DMS114 treated with DMSO at 0.1 percent for 48 hours (cell line): ENCODE measurements around the gene CP.
"Not testable (repeated sequence)": the region's sequence is repeated elsewhere in the genome, so short reads cannot be mapped to it uniquely, and the experiment has no call there.

Experiments used
- DNase-seq: peaks from one replicate; lab custom pipeline; 2025; ENCODE audit not compliant: unreplicated experiment; lab: John Stamatoyannopoulos, UW

The CP gene

DNA sequence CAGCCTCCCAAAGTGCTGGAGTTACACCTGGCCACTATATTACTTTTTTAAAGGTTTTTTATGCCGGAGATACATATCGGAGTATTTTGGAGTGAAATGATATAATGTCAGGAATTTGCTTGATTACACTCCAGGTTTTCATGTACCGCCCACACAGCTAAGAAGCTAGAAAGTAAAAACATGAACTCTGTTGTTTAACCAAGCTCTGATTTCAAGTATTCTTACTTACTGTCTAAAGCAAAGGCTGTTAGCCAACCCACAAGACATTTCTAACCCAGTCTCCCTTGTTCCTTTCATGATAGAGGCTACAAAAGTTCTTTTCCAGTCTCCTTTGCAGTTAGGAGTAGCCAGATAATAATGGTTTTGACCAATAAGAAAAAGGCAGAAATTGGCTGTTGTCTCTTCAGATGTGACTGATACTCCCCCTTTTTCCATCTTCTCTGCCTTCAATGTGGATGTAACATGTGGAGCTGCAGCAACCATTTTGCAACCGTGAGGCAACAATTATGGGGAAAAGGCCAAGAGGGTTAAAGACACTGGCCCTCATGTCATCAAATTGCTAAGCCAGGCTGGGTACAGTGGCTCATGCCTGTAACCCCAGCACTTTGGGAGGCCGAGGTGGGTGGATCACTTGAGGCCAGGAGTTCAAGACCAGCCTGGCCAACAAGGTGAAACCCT is 6.1 kb upstream of the CP start:
- DNase-seq = no peak

GRCh38 chr3:149226776-149227175 is 5.1 kb upstream of the CP start:
- DNase-seq = no peak

- no peak for DNase-seq
Measured at GRCh38 chr3:149224736-149225594, 3.3 kb upstream of the CP start.

- no peak for DNase-seq
Measured at GRCh38 chr3:149223461-149223820, 1.8 kb upstream of the CP start.

GRCh38 chr3:149219380-149220121 is 2.1 kb downstream of the CP start:
- not testable (repeated sequence) for DNase-seq

- DNase-seq = no peak
Measured at GRCh38 chr3:149217347-149217746, 4.3 kb downstream of the CP start.

DNA sequence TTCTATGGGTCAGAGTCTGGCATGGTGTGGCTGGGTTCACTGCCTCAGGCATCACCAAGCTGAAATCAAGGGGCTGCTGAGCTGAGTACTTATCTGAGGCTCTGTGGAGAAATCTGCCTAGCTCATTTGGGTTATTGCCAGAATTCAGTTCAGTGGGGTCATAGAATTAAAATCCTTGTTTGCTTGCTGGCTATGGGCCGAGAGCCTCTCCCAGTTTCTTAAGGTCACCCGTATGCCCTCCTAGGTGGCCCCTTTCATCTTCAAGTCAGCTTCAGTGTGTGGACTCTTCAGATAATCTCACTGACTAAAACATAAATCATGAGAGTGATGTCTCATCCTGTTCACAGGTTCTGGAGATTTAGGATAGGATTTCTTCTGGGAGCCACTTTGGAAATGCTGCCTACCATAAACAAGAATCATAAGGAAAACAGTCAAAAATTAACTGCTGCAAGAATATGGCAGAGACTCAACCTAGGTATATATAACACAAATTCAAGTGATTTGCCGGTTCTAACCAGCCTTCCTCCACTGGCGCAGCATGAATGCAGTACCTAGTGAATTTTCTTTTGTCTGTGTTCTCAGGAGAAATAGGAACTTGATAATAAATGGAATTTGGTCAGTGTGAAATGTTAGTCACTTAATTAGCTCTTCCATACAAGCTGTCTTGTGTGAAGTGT is 5.3 kb downstream of the CP start:
- no peak for DNase-seq

DNA sequence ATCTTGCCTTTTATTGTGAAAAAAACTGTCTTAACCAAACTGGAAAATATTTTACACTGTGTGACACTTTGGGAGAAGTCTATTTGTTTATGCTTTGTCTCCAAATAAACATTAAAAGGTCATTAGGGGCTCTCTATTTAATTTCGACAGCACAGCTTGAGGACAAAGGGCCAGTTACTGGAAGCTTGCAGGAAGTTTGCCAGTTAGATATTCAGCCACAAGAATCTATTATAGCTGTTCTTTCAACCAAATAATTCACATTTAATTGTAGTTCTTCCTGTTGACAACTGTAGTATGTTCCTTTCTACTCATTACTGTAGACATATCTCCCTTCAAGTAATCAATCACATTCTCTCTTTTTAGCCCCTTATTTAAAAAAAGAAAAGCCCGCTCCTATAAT is 6.1 kb downstream of the CP start:
- DNase-seq = no peak

GRCh38 chr3:149214702-149215101 is 6.9 kb downstream of the CP start:
- DNase-seq = no peak

- no peak for DNase-seq
Measured at GRCh38 chr3:149212386-149212785, 9.2 kb downstream of the CP start.

DNA sequence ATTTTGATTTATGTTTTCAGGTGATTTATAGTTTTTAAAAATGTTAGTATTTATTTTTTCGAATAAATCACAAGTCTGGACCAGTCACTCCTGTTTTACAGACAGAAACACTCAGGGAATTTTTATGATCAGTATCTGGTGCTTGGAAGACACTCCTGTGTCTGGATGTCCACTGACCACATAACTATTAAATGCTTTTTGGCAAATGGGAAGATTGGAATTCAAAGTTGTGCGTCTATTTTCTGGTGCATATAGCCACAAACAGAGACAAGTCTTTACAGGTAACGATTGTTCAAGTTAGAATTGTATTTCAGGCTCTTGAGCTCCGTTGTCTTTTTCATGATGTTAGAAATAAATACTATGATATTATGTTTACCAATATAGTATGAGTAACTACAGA is 12.2 kb downstream of the CP start:
- no peak for DNase-seq

DNA sequence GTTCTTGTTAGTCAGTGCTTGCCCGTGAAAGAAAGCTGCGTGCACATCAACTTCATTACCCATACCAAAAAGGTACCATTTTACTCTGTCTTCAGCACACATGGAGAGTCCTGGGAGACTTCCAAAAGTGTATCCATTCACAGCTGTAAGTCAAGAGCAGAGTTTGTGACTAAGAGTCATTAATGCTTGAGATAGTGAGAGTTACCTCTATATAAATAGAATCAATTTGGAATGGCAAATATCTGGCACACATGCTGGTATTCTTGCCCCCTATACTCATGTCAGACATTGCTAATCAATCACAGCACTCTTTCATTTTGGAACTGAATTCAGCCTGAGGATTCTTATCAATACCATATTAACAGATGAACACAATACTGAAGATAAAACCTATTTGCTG is 14.2 kb downstream of the CP start:
- DNase-seq = no peak

DNA sequence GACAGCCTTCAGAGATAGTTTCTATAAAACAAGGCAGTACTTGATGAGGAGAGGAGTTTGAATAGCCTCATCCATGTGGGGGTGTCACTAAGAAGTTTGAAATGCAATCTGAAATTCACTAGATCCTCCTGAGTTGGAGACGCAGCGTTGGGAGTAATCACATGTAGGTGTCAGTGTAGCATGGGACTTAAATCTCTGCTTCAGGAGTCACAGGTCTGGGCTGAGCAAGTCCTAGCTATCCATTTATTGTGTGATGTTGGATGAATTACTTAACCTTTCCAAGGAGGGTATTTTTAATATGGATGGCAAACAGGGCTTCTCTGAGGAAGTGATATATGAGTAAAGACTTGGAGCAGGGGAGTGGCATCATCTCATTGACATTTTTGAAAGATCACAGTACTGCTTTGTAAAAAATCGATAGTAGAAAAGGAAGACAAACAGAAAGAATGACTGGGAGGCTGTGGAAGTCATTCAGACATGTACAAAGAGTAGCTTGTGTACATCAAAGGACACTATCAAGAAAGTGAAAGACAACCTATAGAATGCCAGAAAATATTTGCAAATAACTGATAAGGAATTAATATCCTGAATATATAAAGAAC is 17.1 kb downstream of the CP start:
- no peak for DNase-seq

- DNase-seq = no peak
Measured at GRCh38 chr3:149203758-149204157, 17.9 kb downstream of the CP start.

- DNase-seq = no peak
Measured at GRCh38 chr3:149199474-149199873, 22.2 kb downstream of the CP start.

- no peak for DNase-seq
Measured at GRCh38 chr3:149198611-149199010, 23.0 kb downstream of the CP start.

GRCh38 chr3:149197669-149198068 is 24.0 kb downstream of the CP start:
- no peak for DNase-seq

- DNase-seq = not testable (repeated sequence)
Measured at GRCh38 chr3:149196805-149197592, 24.6 kb downstream of the CP start.

DNA sequence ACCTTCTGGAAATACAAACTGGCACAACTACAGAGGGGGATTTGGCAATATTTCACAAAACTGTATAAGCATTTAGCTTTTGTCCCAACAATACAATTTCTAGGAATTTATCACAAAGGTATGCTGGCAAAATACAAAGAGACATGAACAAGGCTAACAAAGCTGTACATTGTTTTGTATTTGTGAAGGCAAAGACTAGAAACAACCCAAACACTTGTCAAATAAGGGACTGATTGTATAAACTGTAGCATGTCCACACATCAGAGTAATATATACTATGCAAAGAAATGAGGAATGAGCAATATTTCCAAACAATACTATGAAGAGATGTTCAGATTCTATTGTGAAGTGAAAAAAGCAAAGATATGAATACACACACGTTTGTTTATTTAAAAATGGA is 26.4 kb downstream of the CP start:
- no peak for DNase-seq

- no peak for DNase-seq
Measured at GRCh38 chr3:149188494-149188893, 33.1 kb downstream of the CP start.
